Spinal cord (tissue), 9 donors: ENCODE results near the gene CSH2. TPM values are rescaled to one million over a fixed set of nuclear protein-coding genes. Genes with fewer than 3 reads are reported as not detected.

Source experiments
- DNase-seq, 6 donors: peaks; one replicate each; pipeline versions ENCODE4 v3.0.0 to v3.0.0-alpha.2; 2013 to 2015; ENCODE audit warnings: low spot score in 6 of 6, low read depth in 4 of 6
- H3K27ac ChIP-seq: one replicate; pipeline ENCODE4 v1.5.1; 2013; ENCODE audit warnings: low read depth, low read length, control low read depth
- H3K27me3 ChIP-seq: one replicate; pipeline ENCODE4 v1.6.1; 2013; ENCODE audit warnings: low read length; ENCODE audit not compliant: control insufficient read depth, insufficient read depth
- H3K36me3 ChIP-seq: one replicate; pipeline ENCODE4 v1.6.1; 2013; ENCODE audit warnings: low read length; ENCODE audit not compliant: control insufficient read depth, insufficient read depth
- H3K4me1 ChIP-seq: one replicate; pipeline ENCODE4 v1.6.1; 2013; ENCODE audit warnings: low read length; ENCODE audit not compliant: control insufficient read depth, insufficient read depth
- H3K4me3 ChIP-seq: one replicate; pipeline ENCODE4 v1.5.1; 2013; ENCODE audit warnings: low read depth, low read length, control low read depth
- H3K9me3 ChIP-seq: one replicate; pipeline ENCODE4 v1.6.1; 2013; ENCODE audit warnings: low read length; ENCODE audit not compliant: control insufficient read depth, insufficient read depth
- polyA plus RNA-seq, 2 donors: library from polyadenylated mRNA; unstranded; fragments of 120-200 nt; gene quantifications; one replicate each; pipeline ENCODE4 v1.2.1, GENCODE V29; 2013; ENCODE audit not compliant: insufficient read length in 2 of 2
- small RNA-seq: library from RNA; depleted of rRNA; stranded (forward); fragments of <200 nt; gene quantifications from one replicate; pipeline ENCODE3, GENCODE V24; 2014; ENCODE audit warnings: low replicate concordance
- total RNA-seq, 2 donors: library from RNA; depleted of rRNA in 1 of 2; stranded (reverse); fragments of 120-200 nt in 1 of 2; fragments of >200 nt in 1 of 2; gene quantifications; one replicate each; pipeline versions ENCODE4 v1.2.3 to v1.2.4, GENCODE V29; 2013 to 2014

CSH2 gene
- total and polyA plus RNA-seq, 4 donors: 0.47 to 7.2 (median 5.5) TPM; not detected in 1

DNA sequence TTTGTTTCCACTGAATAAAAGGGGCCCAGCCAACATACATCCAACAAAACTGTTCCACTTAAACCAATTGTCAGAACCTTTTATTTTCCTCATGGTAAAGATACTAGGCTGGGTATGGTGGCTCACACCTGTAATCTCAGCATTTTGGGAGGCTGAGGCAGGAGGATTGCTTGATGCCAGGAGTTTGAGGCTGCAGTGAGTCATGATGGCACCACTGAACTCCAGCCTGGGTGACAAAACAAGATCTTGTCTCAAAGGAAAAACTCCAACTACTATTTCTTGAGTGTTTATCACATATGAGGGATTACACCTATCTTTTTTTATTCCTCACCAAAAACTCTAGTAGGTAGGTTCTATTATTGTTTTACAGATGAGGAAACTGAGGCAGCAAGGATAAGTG, 50.9 kb downstream of the CSH2 start:
- H3K4me1 ChIP-seq: peaks cover 5% of the 10 kb centered on the region
- no peaks in the 10 kb centered on the region for H3K27me3 ChIP-seq
- no peak overlapping the region for H3K4me3 ChIP-seq
- no peaks in the 10 kb centered on the region for H3K9me3 ChIP-seq
- no peak overlapping the region for H3K27ac ChIP-seq
- DNase-seq: no peak
- H3K36me3 ChIP-seq: peaks cover 71% of the 10 kb centered on the region

Small RNA genes within 50 kb of the gene (small RNA-seq; reads per million reads assigned to genes)
- gene AC040958.1 (not detected), gene AC127029.1 (not detected), gene GH1 (not detected)

Other genes starting within 250 kb of the CSH2 start
- 10 to 100 TPM in 1 of 2 donors, 1 to 10 TPM in 1; 8.8 to 31.7 TPM for gene LIMD2, start 173.6 kb downstream of the CSH2 start, total RNA-seq
- gene LIMD2, start 173.6 kb downstream of the CSH2 start, polyA plus RNA-seq: 10 to 100 TPM; 48.6 to 50.8 TPM
- gene STRADA, start 131.9 kb downstream of the CSH2 start, total RNA-seq: 10 to 100 TPM; 39.9 to 40.2 TPM
- 100 to 1,000 TPM in 1 of 2 donors, 10 to 100 TPM in 1; 73.2 to 108 TPM for gene STRADA, start 131.9 kb downstream of the CSH2 start, polyA plus RNA-seq
- gene CCDC47, start 100.1 kb downstream of the CSH2 start, total RNA-seq: 10 to 100 TPM; 74.9 to 75.6 TPM
- 10 to 100 TPM; 68.9 to 85.7 TPM for gene CCDC47, start 100.1 kb downstream of the CSH2 start, polyA plus RNA-seq
- gene DDX42, start 99.5 kb downstream of the CSH2 start, total RNA-seq: 100 to 1,000 TPM in 1 of 2 donors, 10 to 100 TPM in 1; 90.1 to 101 TPM
- gene DDX42, start 99.5 kb downstream of the CSH2 start, polyA plus RNA-seq: 100 to 1,000 TPM; 113 to 114 TPM
- gene PSMC5, start 46.2 kb downstream of the CSH2 start, total RNA-seq: 10 to 100 TPM; 37.4 to 52.9 TPM
- 100 to 1,000 TPM; 182 to 193 TPM for gene PSMC5, start 46.2 kb downstream of the CSH2 start, polyA plus RNA-seq
- 10 to 100 TPM; 26.1 to 42.2 TPM for gene FTSJ3, start 46.0 kb downstream of the CSH2 start, total RNA-seq
- gene FTSJ3, start 46.0 kb downstream of the CSH2 start, polyA plus RNA-seq: 10 to 100 TPM; 37.5 to 49.8 TPM
- gene SMARCD2, start 31.0 kb downstream of the CSH2 start, total RNA-seq: 10 to 100 TPM; 28.1 to 52.3 TPM
- 10 to 100 TPM; 24.4 to 36.6 TPM for gene SMARCD2, start 31.0 kb downstream of the CSH2 start, polyA plus RNA-seq
- under 1 TPM in 1 of 2 donors, not detected in 1; 0.44 TPM for gene GH2, start 8.3 kb upstream of the CSH2 start, total RNA-seq
- gene GH2, start 8.3 kb upstream of the CSH2 start, polyA plus RNA-seq: not detected
- 10 to 100 TPM in 1 of 2 donors, not detected in 1; 18.1 TPM for gene CSH1, start 22.9 kb upstream of the CSH2 start, total RNA-seq
- 1 to 10 TPM; 1.3 to 5.2 TPM for gene CSH1, start 22.9 kb upstream of the CSH2 start, polyA plus RNA-seq
- 1 to 10 TPM in 1 of 2 donors, not detected in 1; 1.0 TPM for gene CSHL1, start 37.6 kb upstream of the CSH2 start, total RNA-seq
- not detected for gene CSHL1, start 37.6 kb upstream of the CSH2 start, polyA plus RNA-seq
- 1 to 10 TPM in 1 of 2 donors, not detected in 1; 5.5 TPM for gene GH1, start 45.2 kb upstream of the CSH2 start, total RNA-seq
- gene GH1, start 45.2 kb upstream of the CSH2 start, polyA plus RNA-seq: not detected
- gene CD79B, start 58.7 kb upstream of the CSH2 start, total RNA-seq: 1 to 10 TPM; 1.1 to 1.2 TPM
- under 1 TPM; 0.36 TPM for gene CD79B, start 58.7 kb upstream of the CSH2 start, polyA plus RNA-seq
- gene SCN4A, start 99.2 kb upstream of the CSH2 start, total RNA-seq: under 1 TPM; 0.20 to 0.28 TPM
- under 1 TPM; 0.14 to 0.17 TPM for gene SCN4A, start 99.2 kb upstream of the CSH2 start, polyA plus RNA-seq
- 10 to 100 TPM in 1 of 2 donors, 1 to 10 TPM in 1; 2.8 to 13.4 TPM for gene PRR29, start 124.7 kb upstream of the CSH2 start, total RNA-seq
- gene PRR29, start 124.7 kb upstream of the CSH2 start, polyA plus RNA-seq: 10 to 100 TPM; 12.3 to 17.7 TPM
- gene ICAM2, start 147.0 kb upstream of the CSH2 start, total RNA-seq: 10 to 100 TPM; 10.1 to 37.0 TPM
- 10 to 100 TPM; 15.6 to 21.0 TPM for gene ICAM2, start 147.0 kb upstream of the CSH2 start, polyA plus RNA-seq